HEK293 (cell line): Measurements from ENCODE around the gene PRPF38A.

Experiments used
- FEZF1 ChIP-seq: fragments of 450-650 bp; formaldehyde crosslinking; IDR thresholded peaks from 2 replicates; pipeline ENCODE4 v1.5.1; 2016; ENCODE audit warnings: missing biosample characterization, missing genetic modification characterization
- KLF16 ChIP-seq: fragments of 450-650 bp; formaldehyde crosslinking; IDR thresholded peaks from 2 replicates; pipeline ENCODE4 v1.5.1; 2017; ENCODE audit warnings: missing biosample characterization, missing genetic modification characterization
- RBAK ChIP-seq: fragments of 450-650 bp; formaldehyde crosslinking; IDR thresholded peaks from 2 replicates; pipeline ENCODE4 v1.5.1; 2016; ENCODE audit warnings: missing biosample characterization, missing genetic modification characterization
- SCRT1 ChIP-seq: fragments of 450-650 bp; formaldehyde crosslinking; IDR thresholded peaks from 2 replicates; pipeline ENCODE4 v1.5.1; 2016; ENCODE audit warnings: missing biosample characterization, missing genetic modification characterization, borderline replicate concordance
- TRIM28 ChIP-seq: IDR thresholded peaks from 2 replicates; pipeline ENCODE4 v1.6.1; 2011; ENCODE audit warnings: low read length, control low read depth, borderline replicate concordance
- ZBTB8A ChIP-seq: fragments of 450-650 bp; formaldehyde crosslinking; IDR thresholded peaks from 2 replicates; pipeline ENCODE4 v1.5.1; 2016; ENCODE audit warnings: missing biosample characterization, missing genetic modification characterization
- ZNF10 ChIP-seq: fragments of 450-650 bp; formaldehyde crosslinking; IDR thresholded peaks from 2 replicates; pipeline ENCODE4 v1.5.1; 2017; ENCODE audit warnings: missing biosample characterization, missing genetic modification characterization
- ZNF121 ChIP-seq: fragments of 450-650 bp; formaldehyde crosslinking; IDR thresholded peaks from 2 replicates; pipeline ENCODE4 v1.5.1; 2016; ENCODE audit warnings: missing biosample characterization, missing genetic modification characterization
- ZNF133 ChIP-seq: fragments of 450-650 bp; formaldehyde crosslinking; IDR thresholded peaks from 2 replicates; pipeline ENCODE4 v1.5.1; 2016; ENCODE audit warnings: missing biosample characterization, missing genetic modification characterization
- ZNF140 ChIP-seq: fragments of 450-650 bp; formaldehyde crosslinking; IDR thresholded peaks from 2 replicates; pipeline ENCODE4 v1.5.1; 2016; ENCODE audit warnings: missing biosample characterization, missing genetic modification characterization
- ZNF169 ChIP-seq: fragments of 450-650 bp; formaldehyde crosslinking; IDR thresholded peaks from 2 replicates; pipeline ENCODE4 v1.5.1; 2016; ENCODE audit warnings: missing biosample characterization, missing genetic modification characterization
- ZNF175 ChIP-seq: fragments of 450-650 bp; formaldehyde crosslinking; IDR thresholded peaks from 2 replicates; pipeline ENCODE4 v1.5.1; 2016; ENCODE audit warnings: missing biosample characterization, missing genetic modification characterization
- ZNF223 ChIP-seq: fragments of 450-650 bp; formaldehyde crosslinking; IDR thresholded peaks from 2 replicates; pipeline ENCODE4 v1.5.1; 2016; ENCODE audit warnings: missing biosample characterization, missing genetic modification characterization
- ZNF239 ChIP-seq: fragments of 450-650 bp; formaldehyde crosslinking; IDR thresholded peaks from 2 replicates; pipeline ENCODE4 v1.5.1; 2016; ENCODE audit warnings: missing biosample characterization, missing genetic modification characterization
- ZNF24 ChIP-seq: fragments of 450-650 bp; formaldehyde crosslinking; IDR thresholded peaks from 2 replicates; pipeline ENCODE4 v1.5.1; 2016; ENCODE audit warnings: missing biosample characterization, missing genetic modification characterization
- ZNF335 ChIP-seq: fragments of 450-650 bp; formaldehyde crosslinking; conservative IDR thresholded peaks from 2 replicates; pipeline ENCODE4 v1.5.1; 2016; ENCODE audit warnings: missing biosample characterization, missing genetic modification characterization
- ZNF37A ChIP-seq: fragments of 450-650 bp; IDR thresholded peaks from 2 replicates; pipeline ENCODE4 v1.5.1; 2018; ENCODE audit warnings: missing biosample characterization, missing genetic modification characterization
- ZNF48 ChIP-seq: fragments of 450-650 bp; formaldehyde crosslinking; IDR thresholded peaks from 2 replicates; pipeline ENCODE4 v1.5.1; 2016; ENCODE audit warnings: missing biosample characterization, missing genetic modification characterization
- ZNF560 ChIP-seq: fragments of 450-650 bp; formaldehyde crosslinking; IDR thresholded peaks from 2 replicates; pipeline ENCODE4 v1.5.1; 2017; ENCODE audit warnings: missing biosample characterization, missing genetic modification characterization, borderline replicate concordance
- ZNF600 ChIP-seq: fragments of 450-650 bp; formaldehyde crosslinking; IDR thresholded peaks from 2 replicates; pipeline ENCODE4 v1.5.1; 2016; ENCODE audit warnings: missing biosample characterization, missing genetic modification characterization
- ZNF621 ChIP-seq: fragments of 450-650 bp; formaldehyde crosslinking; IDR thresholded peaks from 2 replicates; pipeline ENCODE4 v1.5.1; 2017; ENCODE audit warnings: missing biosample characterization, missing genetic modification characterization
- ZNF624 ChIP-seq: fragments of 450-650 bp; formaldehyde crosslinking; IDR thresholded peaks from 2 replicates; pipeline ENCODE4 v1.5.1; 2017; ENCODE audit warnings: missing biosample characterization, missing genetic modification characterization
- ZNF654 ChIP-seq: fragments of 450-650 bp; formaldehyde crosslinking; IDR thresholded peaks from 2 replicates; pipeline ENCODE4 v1.5.1; 2016; ENCODE audit warnings: low read depth, missing biosample characterization, missing genetic modification characterization
- ZNF747 ChIP-seq: fragments of 450-650 bp; formaldehyde crosslinking; IDR thresholded peaks from 2 replicates; pipeline ENCODE4 v1.5.1; 2016; ENCODE audit warnings: missing biosample characterization, missing genetic modification characterization
- ZSCAN23 ChIP-seq: fragments of 450-650 bp; formaldehyde crosslinking; IDR thresholded peaks from 2 replicates; pipeline ENCODE4 v1.5.1; 2016; ENCODE audit warnings: missing biosample characterization, missing genetic modification characterization
- ZSCAN30 ChIP-seq: fragments of 450-650 bp; IDR thresholded peaks from 2 replicates; pipeline ENCODE4 v1.5.1; 2018; ENCODE audit warnings: missing biosample characterization, mild to moderate bottlenecking, missing genetic modification characterization, moderate library complexity
- TF ChIP-seq, protein P1 (sequence below): fragments of 450-650 bp; formaldehyde crosslinking; IDR thresholded peaks from 2 replicates; pipeline ENCODE4 v1.5.1; 2016; ENCODE audit warnings: missing biosample characterization, missing genetic modification characterization, low read depth
- TF ChIP-seq, protein P2 (sequence below): fragments of 450-650 bp; formaldehyde crosslinking; IDR thresholded peaks from 2 replicates; pipeline ENCODE4 v1.5.1; 2016; ENCODE audit warnings: missing biosample characterization, missing genetic modification characterization
- TF ChIP-seq, protein P3 (sequence below): fragments of 450-650 bp; formaldehyde crosslinking; IDR thresholded peaks from 2 replicates; pipeline ENCODE4; 2016; ENCODE audit warnings: missing biosample characterization, missing genetic modification characterization
- TF ChIP-seq, protein P4 (sequence below): fragments of 450-650 bp; formaldehyde crosslinking; IDR thresholded peaks from 2 replicates; pipeline ENCODE4 v1.5.1; 2016; ENCODE audit warnings: missing biosample characterization, missing genetic modification characterization, borderline replicate concordance
- TF ChIP-seq, protein P5 (sequence below): fragments of 450-650 bp; formaldehyde crosslinking; IDR thresholded peaks from 2 replicates; pipeline ENCODE4 v1.5.1; 2016; ENCODE audit warnings: missing biosample characterization, missing genetic modification characterization
- TF ChIP-seq, protein P6 (sequence below): fragments of 450-650 bp; IDR thresholded peaks from 2 replicates; pipeline ENCODE4 v1.5.1; 2018; ENCODE audit warnings: missing biosample characterization, missing genetic modification characterization

The PRPF38A gene

DNA sequence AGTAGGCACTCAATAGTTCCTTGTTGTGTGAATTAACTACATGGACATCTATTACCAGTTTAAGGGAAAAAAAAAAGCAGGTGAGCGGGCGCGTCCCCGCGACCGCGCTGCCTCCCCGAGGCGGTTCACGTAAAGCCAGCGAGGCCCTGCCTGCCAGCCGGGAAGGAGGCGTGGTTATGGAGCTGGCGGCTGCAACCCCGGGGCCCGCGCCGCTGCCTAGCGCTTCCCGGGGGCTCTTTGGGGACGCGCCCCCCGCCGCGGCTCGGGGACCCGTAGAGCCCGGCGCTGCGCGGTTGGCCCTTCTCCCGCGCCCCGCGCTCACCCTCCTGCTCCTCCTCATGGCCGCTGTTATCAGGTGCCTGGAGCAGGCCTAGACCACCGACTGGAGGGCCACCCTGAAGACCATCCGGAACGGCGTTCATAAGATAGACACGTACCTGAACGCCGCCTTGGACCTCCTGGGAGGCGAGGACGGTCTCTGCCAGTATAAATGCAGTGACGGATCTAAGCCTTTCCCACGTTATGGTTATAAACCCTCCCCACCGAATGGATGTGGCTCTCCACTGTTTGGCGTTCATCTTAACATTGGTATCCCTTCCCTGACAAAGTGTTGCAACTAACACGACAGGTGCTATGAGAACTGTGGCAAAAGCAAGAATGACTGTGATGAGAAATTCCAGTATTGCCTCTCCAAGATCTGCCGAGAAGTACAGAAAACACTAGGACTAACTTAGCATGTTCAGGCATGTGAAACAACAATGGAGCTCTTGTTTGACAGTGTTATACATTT lies 35.8 kb upstream of the PRPF38A start (continued):
- TF ChIP-seq, protein P1, sequence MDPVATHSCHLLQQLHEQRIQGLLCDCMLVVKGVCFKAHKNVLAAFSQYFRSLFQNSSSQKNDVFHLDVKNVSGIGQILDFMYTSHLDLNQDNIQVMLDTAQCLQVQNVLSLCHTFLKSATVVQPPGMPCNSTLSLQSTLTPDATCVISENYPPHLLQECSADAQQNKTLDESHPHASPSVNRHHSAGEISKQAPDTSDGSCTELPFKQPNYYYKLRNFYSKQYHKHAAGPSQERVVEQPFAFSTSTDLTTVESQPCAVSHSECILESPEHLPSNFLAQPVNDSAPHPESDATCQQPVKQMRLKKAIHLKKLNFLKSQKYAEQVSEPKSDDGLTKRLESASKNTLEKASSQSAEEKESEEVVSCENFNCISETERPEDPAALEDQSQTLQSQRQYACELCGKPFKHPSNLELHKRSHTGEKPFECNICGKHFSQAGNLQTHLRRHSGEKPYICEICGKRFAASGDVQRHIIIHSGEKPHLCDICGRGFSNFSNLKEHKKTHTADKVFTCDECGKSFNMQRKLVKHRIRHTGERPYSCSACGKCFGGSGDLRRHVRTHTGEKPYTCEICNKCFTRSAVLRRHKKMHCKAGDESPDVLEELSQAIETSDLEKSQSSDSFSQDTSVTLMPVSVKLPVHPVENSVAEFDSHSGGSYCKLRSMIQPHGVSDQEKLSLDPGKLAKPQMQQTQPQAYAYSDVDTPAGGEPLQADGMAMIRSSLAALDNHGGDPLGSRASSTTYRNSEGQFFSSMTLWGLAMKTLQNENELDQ (tag by site-specific recombination) = no peak
- peak; percentile 73; the same call in 1 of the 2 replicates for TF ChIP-seq SCRT1 (tag by site-specific recombination)
- TF ChIP-seq ZNF654 (tag by site-specific recombination) = no peak
- peak; percentile 71 for TF ChIP-seq ZNF335 (tag by site-specific recombination)
- TF ChIP-seq ZNF48 = no peak
- TF ChIP-seq KLF16 = no peak
- no peak for TF ChIP-seq ZNF624 (tag by site-specific recombination)
- TF ChIP-seq ZNF175 = no peak
- TF ChIP-seq ZNF747 (tag by site-specific recombination) = no peak
- TF ChIP-seq ZNF24 (tag by site-specific recombination) = no peak
- no peak for TF ChIP-seq ZNF121 (tag by site-specific recombination)
- TF ChIP-seq ZNF621 (tag by site-specific recombination) = no peak
- TF ChIP-seq ZNF600 (tag by site-specific recombination) = peak; percentile 87
- TF ChIP-seq ZNF133 (tag by site-specific recombination) = no peak
- TF ChIP-seq ZSCAN23 (tag by site-specific recombination) = no peak
- TF ChIP-seq FEZF1 = no peak
- TF ChIP-seq, protein P2, sequence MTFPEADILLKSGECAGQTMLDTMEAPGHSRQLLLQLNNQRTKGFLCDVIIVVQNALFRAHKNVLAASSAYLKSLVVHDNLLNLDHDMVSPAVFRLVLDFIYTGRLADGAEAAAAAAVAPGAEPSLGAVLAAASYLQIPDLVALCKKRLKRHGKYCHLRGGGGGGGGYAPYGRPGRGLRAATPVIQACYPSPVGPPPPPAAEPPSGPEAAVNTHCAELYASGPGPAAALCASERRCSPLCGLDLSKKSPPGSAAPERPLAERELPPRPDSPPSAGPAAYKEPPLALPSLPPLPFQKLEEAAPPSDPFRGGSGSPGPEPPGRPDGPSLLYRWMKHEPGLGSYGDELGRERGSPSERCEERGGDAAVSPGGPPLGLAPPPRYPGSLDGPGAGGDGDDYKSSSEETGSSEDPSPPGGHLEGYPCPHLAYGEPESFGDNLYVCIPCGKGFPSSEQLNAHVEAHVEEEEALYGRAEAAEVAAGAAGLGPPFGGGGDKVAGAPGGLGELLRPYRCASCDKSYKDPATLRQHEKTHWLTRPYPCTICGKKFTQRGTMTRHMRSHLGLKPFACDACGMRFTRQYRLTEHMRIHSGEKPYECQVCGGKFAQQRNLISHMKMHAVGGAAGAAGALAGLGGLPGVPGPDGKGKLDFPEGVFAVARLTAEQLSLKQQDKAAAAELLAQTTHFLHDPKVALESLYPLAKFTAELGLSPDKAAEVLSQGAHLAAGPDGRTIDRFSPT (tag by site-specific recombination) = no peak
- TF ChIP-seq, protein P3, sequence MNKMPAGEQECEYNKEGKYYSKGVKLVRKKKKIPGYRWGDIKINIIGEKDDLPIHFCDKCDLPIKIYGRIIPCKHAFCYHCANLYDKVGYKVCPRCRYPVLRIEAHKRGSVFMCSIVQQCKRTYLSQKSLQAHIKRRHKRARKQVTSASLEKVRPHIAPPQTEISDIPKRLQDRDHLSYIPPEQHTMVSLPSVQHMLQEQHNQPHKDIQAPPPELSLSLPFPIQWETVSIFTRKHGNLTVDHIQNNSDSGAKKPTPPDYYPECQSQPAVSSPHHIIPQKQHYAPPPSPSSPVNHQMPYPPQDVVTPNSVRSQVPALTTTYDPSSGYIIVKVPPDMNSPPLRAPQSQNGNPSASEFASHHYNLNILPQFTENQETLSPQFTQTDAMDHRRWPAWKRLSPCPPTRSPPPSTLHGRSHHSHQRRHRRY = no peak
- no peak for TF ChIP-seq ZNF37A (tag by site-specific recombination)
- TF ChIP-seq ZNF223 = no peak
- TF ChIP-seq ZSCAN30 (tag by site-specific recombination) = no peak
- TF ChIP-seq, protein P4, sequence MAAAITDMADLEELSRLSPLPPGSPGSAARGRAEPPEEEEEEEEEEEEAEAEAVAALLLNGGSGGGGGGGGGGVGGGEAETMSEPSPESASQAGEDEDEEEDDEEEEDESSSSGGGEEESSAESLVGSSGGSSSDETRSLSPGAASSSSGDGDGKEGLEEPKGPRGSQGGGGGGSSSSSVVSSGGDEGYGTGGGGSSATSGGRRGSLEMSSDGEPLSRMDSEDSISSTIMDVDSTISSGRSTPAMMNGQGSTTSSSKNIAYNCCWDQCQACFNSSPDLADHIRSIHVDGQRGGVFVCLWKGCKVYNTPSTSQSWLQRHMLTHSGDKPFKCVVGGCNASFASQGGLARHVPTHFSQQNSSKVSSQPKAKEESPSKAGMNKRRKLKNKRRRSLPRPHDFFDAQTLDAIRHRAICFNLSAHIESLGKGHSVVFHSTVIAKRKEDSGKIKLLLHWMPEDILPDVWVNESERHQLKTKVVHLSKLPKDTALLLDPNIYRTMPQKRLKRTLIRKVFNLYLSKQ (tag by site-specific recombination) = no peak
- TF ChIP-seq ZNF239 = no peak
- no peak for TF ChIP-seq RBAK
- TF ChIP-seq ZNF560 (tag by site-specific recombination) = no peak
- peak; percentile 70 for TF ChIP-seq ZBTB8A
- TF ChIP-seq, protein P5, sequence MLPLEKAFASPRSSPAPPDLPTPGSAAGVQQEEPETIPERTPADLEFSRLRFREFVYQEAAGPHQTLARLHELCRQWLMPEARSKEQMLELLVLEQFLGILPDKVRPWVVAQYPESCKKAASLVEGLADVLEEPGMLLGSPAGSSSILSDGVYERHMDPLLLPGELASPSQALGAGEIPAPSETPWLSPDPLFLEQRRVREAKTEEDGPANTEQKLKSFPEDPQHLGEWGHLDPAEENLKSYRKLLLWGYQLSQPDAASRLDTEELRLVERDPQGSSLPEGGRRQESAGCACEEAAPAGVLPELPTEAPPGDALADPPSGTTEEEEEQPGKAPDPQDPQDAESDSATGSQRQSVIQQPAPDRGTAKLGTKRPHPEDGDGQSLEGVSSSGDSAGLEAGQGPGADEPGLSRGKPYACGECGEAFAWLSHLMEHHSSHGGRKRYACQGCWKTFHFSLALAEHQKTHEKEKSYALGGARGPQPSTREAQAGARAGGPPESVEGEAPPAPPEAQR (tag by site-specific recombination) = no peak
- no peak for TF ChIP-seq ZNF10
- TF ChIP-seq, protein P6, sequence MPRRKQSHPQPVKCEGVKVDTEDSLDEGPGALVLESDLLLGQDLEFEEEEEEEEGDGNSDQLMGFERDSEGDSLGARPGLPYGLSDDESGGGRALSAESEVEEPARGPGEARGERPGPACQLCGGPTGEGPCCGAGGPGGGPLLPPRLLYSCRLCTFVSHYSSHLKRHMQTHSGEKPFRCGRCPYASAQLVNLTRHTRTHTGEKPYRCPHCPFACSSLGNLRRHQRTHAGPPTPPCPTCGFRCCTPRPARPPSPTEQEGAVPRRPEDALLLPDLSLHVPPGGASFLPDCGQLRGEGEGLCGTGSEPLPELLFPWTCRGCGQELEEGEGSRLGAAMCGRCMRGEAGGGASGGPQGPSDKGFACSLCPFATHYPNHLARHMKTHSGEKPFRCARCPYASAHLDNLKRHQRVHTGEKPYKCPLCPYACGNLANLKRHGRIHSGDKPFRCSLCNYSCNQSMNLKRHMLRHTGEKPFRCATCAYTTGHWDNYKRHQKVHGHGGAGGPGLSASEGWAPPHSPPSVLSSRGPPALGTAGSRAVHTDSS (tag by site-specific recombination) = no peak
- no peak for TF ChIP-seq ZNF140 (tag by site-specific recombination)
- no peak for TF ChIP-seq ZNF169 (tag by site-specific recombination)
- TF ChIP-seq TRIM28 = no peak
